C1 segment of cervical spinal cord (tissue), 14 donors: Measurements from ENCODE around the gene RNF215.

Experiments used
- DNase-seq, 14 donors: peaks; one replicate each; lab custom pipeline; 2025; lab: John Stamatoyannopoulos, UW

RNF215 gene

GRCh38 chr22:30397656-30398635 is 10.7 kb upstream of the RNF215 start:
- DNase-seq = peak in 2 of 14 donors; percentile 40 to 57

GRCh38 chr22:30396871-30397655 is 9.9 kb upstream of the RNF215 start, which contains the start of gene SEC14L2:
Gene SEC14L2 (plus strand): TSS chr22:30397018. CDS start chr22:30397117, 99 bp downstream.
- DNase-seq = peak in 12 of 14 donors; percentile 53 to 83 (median 70)

DNA sequence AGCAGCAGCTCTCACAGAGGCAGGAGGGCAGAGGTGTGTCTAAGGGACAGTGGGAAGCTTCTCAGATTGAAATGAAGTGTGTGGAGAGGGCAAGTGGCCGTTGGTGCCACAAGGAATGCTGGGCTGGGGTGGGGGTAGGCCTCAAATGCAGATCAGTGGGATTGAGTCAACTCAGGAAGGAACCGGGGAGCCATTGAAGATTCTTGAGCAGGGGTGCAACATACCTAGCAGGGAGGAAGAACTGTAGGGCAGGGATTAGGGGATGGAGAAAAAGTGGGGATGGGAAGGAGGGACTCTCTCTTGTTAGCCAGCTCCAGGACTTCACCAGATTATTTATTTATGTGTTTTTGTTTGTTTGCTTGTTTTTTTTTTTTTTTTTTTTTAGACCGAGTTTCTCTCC is 6.7 kb upstream of the RNF215 start:
- no peak for DNase-seq

- DNase-seq = no peak
Observed at GRCh38 chr22:30393322-30393680, 6.1 kb upstream of the RNF215 start.

GRCh38 chr22:30392661-30393321 is 5.6 kb upstream of the RNF215 start:
- DNase-seq = peak in 2 of 14 donors; percentile 21 to 25

DNA sequence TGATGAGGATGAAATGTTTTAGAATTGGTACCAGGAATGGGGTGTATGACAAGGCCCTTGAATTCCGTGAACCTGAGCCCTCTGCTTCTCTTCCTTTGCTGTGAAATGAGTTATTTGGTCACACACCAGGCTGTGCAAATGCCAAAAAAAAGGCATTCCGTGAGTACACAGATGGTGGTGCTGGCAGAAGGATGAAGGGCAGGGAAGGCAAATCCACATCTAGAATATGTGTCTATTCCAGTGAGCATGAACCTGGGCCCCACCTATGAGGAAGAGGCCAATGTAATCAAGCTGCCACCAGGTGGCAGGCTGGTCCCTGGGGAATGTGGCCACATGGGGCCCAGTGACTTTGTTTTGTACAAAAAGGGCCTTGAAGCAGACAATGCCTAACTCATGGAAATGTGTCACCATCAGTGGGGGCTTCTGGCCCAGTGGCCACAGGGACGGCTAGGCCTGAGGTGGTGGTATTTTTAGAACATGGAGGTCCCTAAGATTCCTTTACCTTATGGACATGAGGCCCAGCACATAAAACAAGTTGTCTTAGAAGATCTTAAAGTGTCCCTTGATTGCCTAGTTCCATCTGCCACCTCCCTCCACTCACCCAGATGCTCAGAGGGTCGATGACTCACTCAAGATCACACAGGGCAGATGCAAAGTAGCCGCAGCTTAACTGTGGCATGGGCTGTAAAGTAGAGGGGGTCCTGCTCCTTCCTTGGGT is 3.9 kb upstream of the RNF215 start:
- peak in 11 of 14 donors; percentile 9 to 74 (median 47) for DNase-seq

GRCh38 chr22:30386608-30386959 is 627 bp downstream of the RNF215 start:
- DNase-seq = peak in 2 of 14 donors; percentile 14 to 40

DNA sequence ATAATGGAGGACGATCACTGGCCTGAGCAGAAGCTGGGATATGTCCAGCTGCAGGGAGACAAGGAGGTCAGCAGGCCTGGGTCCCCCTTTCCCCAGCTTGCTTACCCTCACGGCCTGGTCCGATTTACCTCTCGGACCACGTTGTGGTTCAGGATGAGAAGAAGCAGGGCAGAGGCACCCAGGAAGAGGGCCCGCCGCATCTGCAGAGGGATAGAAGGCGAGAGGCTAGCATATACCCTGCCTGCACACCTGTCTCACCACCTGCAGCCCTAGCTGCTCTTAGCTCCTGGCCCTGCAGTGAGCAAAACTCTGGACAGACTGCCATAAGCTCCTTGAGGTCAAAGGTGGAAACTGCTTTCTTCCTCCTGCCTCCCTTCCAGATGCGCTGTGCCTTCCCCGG is 1.3 kb downstream of the RNF215 start:
- no peak for DNase-seq

DNA sequence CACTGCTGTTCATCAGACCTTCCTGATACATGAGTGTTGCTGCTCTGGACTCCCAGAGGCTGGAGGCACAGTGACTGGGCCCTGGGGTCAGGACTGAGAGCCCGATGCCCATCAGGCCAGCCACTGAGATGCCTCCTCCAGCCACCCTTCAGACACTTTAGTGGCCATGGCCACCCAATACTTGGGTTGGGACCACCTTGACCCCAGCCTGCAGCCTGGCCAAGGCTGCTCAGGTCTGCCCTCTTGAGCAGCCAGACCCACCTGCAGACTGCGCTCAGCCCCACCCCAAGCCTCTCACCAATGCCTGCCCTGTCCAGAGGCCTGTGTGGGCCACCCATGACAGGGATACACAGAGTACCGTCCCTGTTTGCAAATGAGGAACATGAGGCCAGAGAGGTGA is 4.2 kb downstream of the RNF215 start:
- DNase-seq = no peak

- DNase-seq = no peak
Observed at GRCh38 chr22:30382340-30382739, 4.9 kb downstream of the RNF215 start.

GRCh38 chr22:30381264-30381663 is 5.9 kb downstream of the RNF215 start:
- no peak for DNase-seq

DNA sequence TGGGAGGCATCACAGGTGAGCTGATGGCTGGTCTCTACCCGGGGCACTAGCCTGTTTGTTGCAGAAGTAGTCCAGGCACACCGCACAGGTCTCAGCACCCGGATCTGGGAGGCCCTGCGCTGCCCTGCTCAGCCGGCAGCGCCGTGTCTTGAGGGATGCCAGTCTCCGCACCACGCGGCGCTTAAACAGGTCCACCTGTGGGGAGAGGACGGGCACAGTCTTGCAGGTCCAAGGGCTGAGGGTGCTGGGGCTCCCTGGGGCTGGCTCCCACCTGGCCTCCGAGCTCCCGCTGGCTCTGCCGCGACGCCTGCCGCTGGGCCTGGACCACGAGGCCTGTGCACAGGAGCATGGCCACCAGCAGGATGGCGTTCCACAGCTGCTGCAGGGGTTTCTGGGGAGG is 7.2 kb downstream of the RNF215 start:
- no peak for DNase-seq

DNA sequence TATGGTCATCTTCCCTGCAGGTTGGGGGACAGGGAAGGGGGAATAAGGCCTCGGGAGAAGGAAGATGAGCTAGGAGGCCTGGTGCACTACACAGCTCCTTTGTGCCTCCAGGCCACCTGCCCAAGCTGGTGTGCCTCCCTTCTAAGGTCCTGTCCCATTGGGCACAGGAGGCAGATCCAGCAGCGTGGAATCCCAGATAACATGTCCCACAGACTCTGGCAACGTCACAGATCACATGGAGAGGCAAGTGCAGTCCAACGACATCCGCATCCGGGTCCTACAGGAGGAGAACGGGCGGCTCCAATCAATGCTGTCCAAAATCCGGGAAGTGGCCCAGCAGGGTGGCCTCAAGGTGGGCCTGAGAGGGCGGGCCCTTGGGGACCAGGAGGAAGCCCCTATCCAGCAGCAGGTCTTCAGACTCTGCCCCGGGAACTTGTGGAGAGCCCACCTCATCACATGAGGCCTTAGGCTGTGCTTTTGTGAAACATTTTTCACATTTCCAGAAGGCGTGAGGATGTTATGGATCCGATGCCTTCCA is 11.8 kb downstream of the RNF215 start:
- no peak for DNase-seq

DNA sequence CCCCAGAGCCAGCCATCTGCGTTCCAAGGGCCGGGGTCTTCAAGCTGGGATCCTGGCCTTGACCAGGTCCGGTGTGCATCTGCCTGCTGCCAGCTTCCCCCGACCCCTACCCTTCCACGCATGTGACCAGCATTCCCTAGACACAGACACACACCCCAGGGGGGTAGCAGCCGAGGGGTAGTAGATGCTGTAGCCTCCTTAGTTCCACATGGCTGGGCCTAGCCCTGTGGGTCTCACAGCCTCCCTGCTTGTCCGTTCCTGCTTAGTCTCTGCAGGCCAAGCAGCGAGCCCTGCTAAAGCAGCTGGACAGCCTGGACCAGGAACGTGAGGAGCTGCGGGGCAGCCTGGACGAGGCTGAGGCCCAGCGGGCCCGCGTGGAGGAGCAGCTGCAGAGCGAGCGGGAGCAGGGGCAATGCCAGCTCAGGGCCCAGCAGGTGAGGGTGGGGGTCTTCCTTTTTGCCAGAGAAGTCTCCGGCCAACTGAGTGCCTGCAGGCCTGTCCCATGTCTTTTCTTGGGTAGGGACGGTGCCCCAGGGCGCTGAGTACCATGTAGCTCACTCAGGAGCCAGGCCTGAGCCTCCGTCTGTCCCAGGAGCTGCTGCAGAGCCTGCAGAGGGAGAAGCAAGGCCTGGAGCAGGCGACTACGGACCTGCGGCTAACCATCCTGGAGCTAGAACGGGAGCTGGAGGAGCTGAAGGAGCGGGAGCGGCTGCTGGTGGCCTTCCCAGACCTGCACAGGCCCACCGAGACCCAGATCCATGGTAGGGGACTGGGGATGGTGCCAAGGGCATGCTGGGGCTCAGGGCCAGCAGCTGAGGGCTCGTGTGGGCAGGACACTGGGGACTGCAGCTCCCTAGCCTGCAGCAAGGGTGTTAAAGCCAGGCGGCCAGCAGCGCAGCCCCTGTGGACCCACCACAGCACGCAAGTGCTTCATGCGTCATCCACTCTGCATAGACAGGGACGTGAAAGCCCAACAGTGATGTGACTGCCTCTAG is 13.6 kb downstream of the RNF215 start:
- DNase-seq = peak in 1 of 14 donors; percentile 17

DNA sequence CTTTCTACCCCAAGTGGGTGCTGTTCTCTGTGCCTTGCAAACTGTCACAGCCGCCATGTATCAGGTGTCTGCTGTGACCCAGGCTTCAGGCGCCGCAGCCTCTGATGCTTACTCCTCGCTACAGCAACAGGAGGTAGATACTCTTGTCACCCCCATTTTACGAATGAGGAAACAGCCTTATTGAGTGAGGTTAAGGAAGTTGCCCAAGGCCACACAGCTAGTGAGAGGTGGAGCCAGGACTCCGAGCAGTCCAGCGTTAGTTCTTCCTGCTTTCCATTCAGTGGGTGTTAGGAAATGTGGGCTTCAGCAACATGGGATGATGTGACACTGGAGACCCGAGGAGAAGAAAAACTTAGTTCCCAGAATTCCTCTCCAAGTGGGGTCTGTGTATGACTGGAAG is 14.3 kb downstream of the RNF215 start:
- no peak for DNase-seq

DNA sequence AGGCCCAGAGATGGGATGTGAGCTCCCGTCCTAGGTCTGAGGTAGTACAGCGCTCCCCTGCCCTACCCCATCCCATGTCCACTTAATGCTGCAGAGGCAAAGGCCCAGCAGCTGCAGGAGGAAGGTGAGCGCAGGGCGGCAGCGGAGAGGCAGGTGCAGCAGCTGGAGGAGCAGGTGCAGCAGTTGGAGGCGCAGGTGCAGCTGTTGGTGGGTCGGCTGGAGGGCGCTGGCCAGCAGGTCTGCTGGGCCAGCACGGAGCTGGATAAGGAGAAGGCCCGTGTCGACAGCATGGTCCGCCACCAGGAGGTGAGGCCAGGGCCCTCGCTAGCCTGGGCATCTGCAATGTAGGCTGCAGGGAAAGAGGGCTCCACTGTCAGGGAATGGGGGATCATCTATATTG is 15.2 kb downstream of the RNF215 start:
- DNase-seq = no peak

GRCh38 chr22:30371321-30371720 is 15.9 kb downstream of the RNF215 start:
- no peak for DNase-seq

GRCh38 chr22:30370641-30371230 is 16.5 kb downstream of the RNF215 start:
- DNase-seq = no peak

DNA sequence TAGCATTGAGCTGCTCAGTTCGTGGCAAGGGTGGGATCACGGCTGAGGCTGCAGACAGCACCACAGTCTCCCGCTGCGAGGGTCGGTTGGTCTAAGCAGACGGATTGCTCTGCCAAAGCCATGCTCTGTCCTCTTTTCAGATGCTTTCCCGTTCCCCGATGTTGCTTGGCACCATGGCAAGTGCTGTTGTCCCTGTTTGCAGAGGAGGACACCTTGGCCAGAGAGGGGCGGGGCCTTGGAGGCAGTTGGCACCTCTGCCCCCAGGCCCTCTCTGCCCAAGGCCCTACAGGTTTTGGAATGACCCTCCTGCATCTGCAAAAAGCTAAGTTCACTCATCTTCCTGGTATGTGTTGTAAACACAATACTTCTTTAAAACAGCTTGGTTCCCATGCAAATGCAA is 18.8 kb downstream of the RNF215 start:
- DNase-seq = no peak
